ENCODE measurements around the gene THOC2. TPM values are rescaled to one million over a fixed set of nuclear protein-coding genes. Genes with fewer than 3 reads are reported as not detected.
"Not testable (repeated sequence)": the region's sequence is repeated elsewhere in the genome, so short reads cannot be mapped to it uniquely, and the experiment has no call there.

The THOC2 gene
- 107 TPM for total RNA-seq

DNA sequence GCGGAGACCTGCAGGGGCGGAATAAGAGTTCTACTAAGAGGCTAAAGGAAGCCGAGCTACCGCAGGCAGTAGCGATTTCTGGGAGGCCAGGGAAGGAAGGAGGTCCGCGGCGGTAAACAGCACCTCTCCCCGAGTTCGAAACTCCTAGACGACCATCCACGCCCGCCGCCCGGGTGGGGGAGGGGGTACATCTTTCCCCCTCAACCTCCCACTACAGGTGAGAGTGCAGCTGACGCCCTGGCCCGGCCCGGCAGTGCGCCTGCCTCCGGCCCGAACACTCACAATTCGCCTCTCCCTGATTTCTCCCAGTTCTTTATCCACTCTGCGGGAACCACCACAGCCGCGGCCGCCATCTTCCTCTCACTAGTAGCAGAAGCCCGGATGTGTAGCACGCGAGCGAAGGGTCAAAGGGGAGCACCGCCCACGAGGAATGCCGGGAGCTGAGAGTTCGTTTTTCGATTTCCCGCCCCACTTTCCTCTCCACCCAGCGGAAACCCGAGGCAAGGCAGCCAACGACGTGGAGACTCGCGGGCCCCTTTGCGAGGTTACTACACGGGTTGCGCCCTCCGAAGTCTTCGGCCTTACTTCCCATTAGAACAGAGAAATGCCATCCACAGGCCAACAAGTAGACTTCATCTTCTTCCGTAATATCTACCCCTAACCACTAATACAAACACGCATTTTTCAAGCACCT is at the start of gene THOC2:
Gene THOC2, minus strand, starts transcription at position 383 of the 694 bp plus-strand sequence. Its CDS starts 30 bp downstream, at position 353.
- peak; percentile 69 for DNase-seq

GRCh38 chrX:123781786-123782185 is 48.9 kb upstream of the THOC2 start:
- DNase-seq, result not testable (repeated sequence)

DNA sequence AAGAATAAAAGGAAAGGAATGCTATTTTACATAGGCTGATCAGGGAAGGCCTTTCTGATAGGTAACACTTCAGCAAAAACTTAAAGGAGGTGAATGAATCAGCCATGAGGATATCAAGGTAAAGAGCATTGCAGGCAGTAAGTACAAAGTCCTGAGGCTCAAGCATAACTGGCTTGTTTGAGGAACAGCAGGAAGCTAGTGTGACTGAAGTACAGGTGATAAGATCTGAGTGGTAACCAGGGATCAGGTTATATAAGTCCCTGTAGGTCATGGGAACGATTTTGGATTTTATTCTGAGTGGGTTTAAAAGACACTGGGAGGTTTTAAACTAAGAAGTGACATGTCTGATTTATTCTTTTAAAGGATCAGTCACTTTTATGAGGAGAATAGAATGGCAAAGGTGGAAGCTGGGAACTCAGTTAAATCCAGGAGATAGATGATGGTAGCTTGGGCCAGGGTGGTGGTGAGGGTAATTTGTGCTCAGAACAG is 47.1 kb upstream of the THOC2 start:
- DNase-seq, result no peak

DNA sequence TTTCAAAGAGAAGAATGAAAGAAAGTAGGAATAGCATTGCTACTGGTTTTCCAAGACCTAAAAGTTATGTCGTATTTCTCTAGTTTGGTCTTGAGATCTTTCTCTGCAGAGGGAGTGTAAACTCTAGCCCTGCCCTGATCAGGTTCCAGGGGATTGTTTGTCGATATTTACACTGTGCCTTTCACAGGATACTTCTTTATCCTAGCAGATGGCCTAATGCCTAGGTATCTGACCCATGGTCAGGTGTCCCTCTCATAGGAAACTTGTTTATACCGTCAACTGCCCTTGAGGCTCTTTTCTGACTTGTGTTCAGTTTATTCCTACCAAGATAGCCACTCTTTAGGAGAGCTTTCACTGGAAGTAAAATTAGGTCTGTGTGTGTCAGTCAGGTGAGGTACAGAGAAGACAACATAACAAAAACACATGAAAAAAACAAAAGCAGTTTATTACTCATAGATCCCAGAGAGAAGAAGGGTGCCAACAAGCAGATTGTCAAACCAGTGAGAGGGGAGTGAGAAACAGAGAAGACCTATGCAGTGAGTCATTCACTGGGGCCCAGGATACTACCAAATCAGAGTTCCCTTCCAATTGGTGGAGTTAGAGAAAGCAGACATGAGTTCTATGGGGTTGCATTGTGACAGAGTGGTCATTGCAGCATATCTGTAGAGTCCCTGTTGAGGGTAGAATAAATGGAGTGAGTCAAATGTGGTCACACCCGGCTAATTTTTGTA is 40.6 kb upstream of the THOC2 start:
- no peak for DNase-seq

DNA sequence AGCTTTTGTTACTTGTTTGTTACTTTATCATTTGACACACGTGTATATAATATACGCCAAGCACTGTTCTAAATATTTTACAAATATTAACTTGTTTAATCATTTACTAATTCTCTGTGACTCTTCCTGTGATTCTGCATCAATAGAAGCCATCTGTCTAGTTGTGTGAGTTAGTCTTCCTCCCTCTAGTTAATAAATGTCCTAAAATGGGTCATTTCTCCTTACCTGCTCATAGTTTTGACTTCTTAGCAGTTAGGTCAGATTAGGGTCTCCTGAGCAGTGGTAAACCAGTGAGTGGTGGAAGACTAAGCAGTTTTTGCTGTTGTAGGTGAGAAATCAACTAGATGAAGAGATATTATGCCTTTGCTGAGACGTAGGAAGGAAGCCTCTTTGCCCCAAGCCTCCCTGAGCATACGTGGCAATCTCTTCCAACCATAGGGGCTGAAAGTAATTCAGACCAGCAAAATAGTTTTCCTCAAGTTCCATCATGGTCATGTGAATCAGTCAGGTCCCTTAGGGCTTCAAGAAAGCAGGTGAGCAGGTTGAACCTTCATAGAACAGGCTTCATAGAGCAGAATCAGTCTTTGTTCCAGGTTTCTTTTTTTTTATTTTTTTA is 38.7 kb upstream of the THOC2 start:
- no peak for DNase-seq

DNA sequence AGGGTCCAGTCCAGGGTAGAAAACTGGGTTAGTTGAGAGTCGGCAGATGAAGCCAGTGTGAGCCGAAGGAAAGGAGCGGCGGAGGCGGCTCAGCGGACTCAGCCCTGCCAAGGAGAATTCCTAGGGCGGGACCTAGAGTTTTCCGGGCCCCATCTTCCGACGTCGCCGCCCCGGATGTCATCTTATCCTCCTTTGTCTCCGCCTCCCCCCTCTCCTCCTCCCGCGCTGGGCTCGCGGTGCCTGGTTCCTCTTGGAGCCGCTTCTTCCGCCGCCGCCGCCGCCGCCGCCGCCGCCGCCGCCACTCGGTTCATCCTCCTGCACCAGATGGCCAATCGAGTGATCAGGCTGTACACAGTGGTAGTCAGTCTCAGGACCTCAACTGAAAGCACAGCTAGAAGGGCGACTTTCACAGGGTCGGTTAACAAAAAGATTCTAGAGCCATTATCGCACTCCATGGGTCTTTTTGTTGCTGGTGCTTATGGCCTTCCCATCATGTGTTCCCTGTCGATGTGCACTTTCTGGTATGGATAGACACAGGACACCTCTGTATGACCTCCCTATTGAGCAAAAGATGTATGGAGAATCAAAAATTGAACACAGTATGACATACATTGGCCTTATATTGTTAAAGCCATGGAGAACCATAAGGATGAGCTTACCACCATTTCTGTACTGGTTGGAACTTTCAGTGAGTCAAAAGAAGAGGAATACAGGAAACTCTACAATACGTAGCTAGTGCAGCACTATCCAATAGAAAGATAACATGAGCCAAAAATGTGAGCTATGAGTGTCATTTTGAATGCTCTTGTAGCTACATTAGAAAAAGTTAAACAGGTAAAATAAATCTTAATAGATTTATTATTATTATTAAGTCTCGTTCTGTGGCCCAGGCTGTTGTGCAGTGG is 32.4 kb upstream of the THOC2 start:
- peak; percentile 63 for DNase-seq

DNA sequence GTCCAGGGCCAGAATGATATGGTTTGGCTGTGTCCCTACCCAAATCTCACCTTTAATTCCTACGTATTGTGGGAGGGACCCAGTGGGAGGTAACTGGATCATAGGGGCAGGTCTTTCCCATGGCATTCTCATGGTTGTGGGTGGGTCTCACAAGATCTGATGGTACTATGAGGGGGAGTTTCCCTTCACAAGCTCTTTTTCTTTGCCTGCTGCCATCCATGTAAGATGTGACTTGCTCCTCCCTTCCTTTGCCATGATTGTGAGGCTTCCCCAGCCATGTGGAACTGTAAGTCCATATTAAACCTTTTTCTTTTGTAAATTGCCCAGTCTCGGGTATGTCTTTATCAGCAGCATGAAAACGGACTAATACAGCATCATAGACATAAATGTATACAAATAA is 27.0 kb upstream of the THOC2 start:
- not testable (repeated sequence) for DNase-seq

DNA sequence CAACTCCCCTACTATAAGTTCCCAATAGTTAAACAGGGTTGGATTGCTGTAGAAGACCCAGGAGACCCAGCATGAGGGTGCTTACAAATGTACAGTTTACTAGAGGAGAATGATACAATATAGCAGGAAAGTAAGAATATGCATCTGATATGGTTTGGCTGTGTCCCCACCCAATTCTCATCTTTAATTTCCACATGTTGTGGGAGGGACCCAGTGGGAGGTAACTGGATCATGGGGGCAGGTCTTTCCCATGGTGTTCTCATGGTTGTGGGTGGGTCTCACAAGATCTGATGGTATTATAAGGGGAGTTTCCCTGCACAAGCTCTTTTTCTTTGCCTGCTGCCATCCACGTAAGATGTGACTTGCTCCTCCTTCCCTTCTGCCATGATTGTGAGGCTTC is 24.9 kb upstream of the THOC2 start:
- DNase-seq, result not testable (repeated sequence)

DNA sequence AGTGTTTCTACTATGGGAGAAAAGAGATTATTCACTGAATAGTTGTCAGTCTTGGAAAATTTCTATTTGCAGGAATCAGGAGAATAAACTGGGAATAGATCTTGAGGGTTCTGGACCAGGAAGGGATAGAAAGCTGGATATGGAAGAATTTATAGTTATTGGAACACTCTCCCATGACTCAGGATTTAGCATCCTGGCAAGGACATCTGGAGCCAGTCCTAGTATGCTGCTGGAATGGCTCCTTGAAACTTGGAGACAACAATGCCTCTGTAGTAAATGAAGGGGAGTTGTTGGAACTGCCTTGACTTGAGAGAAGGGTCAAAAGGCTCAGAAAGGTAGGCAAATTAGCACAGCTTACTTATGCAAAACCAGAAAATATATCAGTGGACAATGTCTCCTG is 23.5 kb upstream of the THOC2 start:
- DNase-seq, result no peak

DNA sequence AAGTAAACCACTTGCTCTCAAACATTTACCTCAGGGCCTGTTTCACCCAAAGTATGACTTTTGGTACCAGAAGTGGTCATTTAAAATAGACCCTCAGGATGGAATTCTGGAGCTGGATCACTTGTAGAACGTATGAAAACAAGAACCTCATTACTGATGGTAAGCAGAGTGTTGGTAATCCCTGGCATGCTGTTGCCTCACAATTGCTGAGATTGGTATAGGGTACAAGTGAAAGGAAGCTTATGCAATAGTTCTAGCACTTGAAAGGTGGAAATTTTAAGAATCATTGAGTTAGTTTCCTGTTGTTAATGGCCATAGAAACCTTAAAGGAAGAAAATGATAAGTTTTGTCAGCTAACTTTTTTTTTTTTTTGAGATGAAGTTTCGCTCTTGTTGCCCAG is 22.3 kb upstream of the THOC2 start:
- no peak for DNase-seq

DNA sequence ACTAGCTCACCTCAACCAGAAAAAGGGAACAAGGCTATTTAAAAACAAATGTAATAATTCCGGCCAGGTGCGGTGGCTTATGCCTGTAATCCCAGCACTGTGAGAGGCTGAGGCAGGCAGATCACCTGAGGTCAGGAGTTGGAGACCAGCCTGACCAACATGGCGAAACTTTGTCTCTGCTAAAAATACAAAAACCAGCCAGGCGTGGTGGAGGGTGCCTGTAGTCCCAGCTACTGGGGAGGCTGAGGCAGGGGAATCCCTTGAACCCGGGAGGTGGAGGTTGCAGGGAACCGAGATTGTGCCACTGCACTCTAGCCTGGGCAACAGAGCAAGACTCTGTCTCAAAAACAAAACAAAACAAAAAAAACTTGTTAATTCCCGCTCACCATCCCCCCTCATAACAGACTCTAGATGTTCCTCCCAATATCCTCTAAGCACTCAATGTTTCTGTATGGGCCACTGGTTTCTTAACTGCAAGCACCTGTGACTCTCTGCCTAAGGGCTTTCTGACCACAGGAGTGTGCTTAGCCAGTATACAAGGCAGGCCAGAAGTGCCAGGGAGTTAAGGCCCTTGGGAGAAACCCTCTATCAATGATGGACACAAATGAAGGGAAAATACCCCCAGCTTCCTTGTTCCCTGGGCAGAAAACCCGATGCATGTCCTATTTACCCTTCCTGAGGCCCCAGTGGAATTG is 21.0 kb upstream of the THOC2 start:
- no peak for DNase-seq

DNA sequence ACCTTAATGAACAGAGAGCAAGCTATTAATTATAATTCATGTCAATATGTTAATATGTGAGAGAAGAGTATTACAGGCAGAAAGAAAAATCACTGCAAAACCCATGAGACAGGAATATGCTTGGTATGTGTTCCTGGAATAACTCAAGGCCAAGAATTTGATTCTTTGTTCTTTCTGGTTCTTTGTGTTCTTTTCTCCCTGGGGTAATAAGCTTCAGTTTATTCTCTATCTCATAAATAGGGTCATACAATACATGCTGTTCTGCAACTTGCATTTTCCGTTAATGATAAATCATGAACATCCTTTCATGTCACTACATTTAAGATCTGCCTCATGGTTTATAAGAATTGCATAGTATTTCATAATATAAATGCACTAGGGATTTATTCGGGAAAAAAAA is 16.8 kb upstream of the THOC2 start:
- DNase-seq, result no peak

- no peak for DNase-seq
These were observed 12.7 kb upstream of the THOC2 start for GRCh38 chrX:123745511-123745910.

DNA sequence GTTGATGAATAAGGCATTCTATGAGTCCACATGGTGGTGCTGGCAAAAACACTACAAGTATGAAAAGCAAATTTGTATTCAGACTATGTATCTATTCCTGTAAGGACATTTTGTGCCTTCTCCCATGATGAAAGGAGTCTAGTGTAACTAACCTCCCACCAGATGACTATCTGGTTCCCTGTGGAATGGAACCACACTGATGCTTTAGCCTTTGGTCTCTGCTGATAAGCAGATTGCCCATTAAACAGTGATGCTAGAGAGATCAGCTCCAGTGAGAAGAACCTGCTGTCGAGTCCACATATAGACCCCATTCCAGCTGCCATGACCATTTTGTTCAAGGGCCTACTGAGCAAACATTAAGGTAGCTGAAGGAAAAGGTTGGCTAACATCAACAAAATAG is 10.5 kb upstream of the THOC2 start:
- DNase-seq, result no peak

DNA sequence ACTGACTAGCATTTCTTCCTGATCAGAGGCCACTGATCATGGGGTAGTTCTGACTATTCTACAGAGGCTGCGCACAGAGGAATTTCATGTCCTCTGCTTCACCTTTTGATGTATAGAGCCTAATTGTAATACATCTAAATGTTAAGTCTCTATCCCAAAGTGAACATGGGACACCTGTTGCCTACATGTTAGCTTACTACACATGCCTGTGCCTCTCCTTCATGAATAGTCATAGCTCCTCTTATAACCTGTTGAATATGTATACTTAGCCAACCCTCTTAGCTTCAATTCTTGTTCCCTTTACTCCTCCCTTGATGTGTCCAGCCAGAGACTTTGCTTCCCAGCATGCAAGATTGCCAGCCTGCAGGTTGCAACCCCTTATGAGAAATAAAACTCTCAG is 9.6 kb upstream of the THOC2 start:
- no peak for DNase-seq

- no peak for DNase-seq
These were observed 7.7 kb upstream of the THOC2 start for GRCh38 chrX:123740536-123740935.

DNA sequence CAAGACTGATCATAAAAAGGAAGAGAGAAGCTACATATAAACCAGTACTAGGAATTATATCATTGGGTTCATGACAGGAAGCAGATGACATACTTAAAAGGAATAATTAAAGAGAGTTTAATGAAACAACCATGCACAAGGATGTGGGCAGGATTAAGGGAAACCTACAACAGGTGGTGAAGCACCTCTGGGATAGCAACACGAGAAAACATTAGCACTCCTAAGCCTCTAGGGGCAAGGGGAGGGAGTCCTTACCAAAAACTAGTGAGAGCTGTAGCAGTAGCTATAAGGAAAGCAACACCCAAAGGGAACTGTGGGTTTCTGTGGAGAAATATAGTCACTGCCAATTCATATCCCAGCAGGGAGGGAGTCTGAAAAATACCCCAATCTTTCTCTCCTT is 7.2 kb upstream of the THOC2 start:
- no peak for DNase-seq

DNA sequence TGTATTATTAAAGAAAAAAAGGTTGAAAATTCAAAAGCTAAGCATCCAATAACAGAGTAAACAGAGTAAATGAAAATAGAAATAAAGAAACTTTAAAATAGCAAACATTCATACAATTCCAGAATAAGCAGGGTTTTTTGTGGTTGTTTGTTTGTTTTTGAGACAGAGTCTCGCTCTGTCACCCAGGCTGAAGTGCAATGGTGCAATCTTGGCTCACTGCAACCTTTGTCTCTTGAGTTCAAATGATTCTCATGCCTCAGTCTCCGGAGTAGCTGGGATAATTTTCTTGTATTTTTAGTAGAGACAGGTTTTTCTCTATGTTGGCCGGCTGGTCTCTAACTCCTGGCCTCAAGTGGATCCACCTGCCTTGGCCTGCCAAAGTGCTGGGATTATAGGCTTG is 6.6 kb upstream of the THOC2 start:
- no peak for DNase-seq

DNA sequence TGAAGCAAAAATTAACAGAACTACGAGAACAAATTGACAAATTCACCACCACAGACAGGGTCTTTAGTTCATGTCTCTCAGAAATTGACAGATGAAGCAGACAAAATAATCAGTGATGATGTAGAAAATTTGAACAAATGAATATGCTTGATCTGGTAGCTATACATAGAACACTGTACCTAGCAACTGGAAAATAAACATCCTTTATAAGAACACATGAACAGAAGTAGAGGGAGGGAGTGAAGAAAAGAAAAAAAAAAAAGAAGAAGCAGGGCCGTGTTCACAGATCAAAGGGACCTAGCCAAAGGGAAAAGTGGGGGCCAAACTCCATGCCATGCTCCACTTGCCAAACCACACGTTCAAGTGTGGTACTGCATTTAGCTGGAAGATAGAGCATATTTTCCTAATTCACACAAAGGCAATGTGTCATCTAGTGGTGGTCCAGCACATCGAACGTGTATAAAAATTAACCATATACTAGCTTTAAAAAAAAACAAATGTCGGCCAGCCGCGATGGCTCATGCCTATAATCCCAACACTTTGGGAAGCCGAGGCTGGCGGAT is 5.6 kb upstream of the THOC2 start:
- DNase-seq, result no peak

GRCh38 chrX:123736333-123736921 is 3.6 kb upstream of the THOC2 start:
- no peak for DNase-seq

- not testable (repeated sequence) for DNase-seq
These were observed 2.3 kb upstream of the THOC2 start for GRCh38 chrX:123735137-123735536.
